ENCODE measurements around the gene PPP1R1A.

Gene PPP1R1A

DNA sequence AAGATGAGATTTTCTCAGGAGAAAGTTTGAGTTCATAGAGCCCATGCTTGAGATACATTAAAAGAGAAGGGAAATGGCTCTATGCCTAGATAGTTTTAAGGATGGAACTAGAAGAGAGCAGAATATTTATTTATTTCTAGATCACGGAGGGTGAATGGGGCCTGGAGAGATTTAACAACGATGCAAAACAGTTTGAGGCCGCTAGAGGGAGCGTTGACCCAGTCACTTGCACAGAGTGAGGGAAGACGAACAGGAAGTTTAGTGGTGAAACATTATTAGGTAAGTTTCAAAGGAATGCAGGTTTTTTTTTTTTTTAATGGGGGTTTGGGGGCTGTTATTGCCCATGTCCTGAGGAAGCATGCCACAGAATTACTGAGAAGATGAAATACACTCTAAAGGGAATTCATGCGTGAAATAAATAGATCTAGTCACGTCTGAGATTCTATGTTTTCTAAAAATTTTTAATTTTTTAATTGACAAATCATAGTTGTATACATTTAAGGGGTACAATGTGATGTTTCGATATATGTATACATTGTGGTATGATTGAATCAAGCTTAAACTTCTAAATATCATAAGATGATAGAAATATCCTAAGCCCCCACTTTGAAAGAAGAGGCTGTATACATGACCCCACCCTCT is 14.8 kb upstream of the PPP1R1A start:
- peak; percentile 69 for DNase-seq

DNA sequence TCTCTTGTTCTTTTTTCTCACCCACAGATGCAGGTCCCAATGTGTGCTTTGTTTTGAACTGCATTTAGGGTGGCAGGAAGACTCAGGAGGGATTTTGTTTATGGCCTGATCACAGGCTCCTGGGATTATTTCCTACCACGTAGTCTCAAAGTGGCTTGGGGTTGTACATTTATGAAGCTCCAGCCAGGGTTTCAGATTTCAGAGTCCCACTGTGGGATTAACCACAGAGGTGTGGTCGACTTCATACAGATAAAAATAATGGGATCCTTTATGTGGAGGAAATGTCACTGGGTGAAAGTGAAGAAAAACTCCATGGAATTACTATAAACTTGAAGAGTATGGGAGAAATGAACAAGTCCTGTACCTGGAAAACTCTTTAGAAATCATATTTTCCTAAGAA is 14.2 kb upstream of the PPP1R1A start:
- no peak for DNase-seq

DNA sequence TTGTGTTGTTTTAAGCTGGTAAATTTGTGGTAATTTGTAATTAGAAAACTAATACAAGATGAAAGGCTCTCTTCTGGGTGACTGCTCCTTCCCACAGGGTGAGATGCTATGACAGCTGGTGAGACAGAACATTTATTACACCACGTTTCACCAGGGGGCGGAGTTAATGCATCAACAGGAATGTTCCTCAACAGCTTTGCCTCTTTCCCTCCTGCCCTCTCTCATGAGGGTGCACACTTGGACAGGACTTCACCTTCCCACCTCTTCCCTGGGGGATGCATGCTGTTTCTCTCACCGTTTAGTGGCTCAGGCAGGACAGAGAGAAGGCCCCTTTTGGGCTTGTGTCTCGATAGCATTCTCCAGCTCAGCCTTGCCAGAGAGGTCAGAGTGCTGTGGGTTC is 13.4 kb upstream of the PPP1R1A start:
- no peak for DNase-seq

DNA sequence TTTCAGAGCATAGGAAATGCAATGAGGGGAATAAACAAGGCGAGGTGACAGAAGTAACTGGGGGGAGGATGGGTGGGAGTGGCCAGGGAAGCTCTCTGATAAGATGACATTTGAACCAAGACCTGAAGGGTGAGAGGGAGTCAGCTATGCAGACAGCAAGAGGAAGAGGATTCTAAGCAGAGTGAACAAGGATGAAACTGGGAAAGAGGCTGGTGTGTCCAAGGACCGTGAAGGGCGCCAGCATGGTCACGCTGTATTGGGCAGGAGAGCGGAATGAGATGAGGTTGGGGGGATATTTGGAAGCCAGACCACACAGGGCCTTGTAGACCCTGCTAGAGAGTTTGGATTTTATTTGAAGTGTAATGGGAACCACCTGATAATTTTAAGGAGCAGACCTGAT is 10.5 kb upstream of the PPP1R1A start:
- no peak for DNase-seq

DNA sequence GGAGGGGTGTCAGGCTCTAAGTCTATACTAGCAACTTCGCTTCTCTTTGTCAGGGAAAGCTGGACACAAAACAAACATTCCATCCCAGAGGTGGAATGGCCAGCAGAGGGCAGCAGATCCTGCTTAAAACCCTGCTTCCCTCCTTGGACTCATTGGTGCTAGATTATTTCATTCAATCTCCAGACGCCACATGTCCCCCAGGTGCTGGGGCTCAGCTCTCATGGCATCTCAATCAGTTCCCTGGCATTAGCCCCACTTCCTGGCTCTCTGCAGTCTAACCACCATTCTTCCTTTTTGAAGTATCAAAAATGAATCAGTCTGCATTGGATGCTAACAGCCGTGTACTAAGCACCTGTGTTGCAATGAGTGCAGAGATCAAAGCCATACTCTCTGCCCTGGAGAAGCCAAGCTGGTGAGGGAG is 8.1 kb upstream of the PPP1R1A start:
- DNase-seq = peak; percentile 48

DNA sequence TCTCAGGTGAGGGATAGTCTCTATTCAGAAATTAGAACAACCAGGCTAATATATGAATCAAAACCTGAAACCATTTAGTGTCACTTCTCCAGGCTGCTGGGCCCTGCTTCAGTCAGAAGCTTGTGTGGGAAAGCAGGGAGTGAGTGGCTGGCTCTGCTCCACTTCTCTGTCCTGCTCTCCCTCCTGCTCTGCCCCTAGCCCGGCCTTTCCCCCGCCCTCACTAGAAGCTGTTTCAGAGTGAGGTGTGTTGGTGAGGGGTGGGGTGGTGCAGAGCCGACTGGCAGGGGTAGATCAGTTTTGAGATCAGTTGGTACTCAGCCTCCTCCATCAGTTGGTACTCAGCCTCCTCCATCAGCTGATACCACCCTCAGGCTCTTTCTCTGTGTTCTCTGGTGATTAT is 7.0 kb upstream of the PPP1R1A start:
- DNase-seq = no peak

DNA sequence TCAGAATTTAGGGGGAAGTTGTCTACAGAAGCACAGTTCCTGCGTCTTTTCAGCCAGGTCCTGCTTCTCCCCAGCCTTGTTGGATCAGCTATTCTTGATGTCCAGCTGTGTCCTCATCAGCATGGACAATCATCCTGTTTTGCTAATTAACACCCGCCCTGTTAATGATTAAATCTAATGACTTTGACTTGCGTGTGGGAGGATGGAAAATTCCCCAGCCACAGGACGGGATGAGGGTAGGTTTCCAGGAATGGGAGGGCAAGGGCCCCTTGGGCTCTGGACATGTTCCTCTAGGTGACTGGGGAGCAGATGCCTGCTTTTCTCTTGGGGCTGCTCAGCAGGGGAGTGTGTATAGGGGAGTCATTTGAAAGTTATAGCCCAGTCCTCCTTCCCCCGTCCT is 5.3 kb upstream of the PPP1R1A start:
- no peak for DNase-seq

DNA sequence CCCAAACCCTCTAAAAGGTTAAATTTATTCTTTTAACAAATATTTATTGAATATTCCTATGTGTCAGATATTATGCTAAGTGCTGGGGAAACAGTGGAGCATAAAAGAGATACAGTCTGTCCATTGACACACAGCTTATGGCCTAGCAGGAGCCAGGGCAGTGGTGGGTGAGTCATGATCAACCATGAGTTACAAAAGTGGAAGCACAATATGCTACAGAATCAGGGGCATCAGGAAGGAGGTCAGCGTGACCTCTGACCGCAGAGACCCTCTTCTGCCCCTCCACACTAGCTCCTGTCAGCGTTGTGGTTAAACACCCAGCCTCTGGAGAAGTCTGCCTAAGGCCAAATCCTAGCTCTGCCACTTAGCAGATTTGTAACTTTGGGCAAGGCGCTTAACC is 4.7 kb upstream of the PPP1R1A start:
- DNase-seq = no peak

DNA sequence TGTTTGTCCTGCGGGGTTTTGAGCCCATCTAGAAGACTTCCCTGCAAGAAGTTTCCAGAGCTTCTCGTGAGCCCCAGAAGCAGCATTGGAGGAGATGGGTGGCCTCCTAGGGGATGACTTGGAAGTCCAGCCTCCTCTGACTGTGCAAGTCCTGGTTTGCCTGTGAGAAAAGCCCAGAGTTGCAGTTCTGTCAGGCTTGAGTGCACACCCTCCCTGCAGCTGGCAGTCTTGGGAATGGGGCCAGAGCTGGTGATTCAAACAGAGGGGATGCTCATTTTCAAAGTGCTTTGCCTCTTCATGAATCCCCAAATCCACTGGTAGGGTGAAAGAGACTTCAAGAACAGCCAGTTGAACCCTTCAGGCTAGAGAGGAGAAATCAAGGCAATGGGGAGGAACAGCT is 3.9 kb upstream of the PPP1R1A start:
- DNase-seq = no peak

DNA sequence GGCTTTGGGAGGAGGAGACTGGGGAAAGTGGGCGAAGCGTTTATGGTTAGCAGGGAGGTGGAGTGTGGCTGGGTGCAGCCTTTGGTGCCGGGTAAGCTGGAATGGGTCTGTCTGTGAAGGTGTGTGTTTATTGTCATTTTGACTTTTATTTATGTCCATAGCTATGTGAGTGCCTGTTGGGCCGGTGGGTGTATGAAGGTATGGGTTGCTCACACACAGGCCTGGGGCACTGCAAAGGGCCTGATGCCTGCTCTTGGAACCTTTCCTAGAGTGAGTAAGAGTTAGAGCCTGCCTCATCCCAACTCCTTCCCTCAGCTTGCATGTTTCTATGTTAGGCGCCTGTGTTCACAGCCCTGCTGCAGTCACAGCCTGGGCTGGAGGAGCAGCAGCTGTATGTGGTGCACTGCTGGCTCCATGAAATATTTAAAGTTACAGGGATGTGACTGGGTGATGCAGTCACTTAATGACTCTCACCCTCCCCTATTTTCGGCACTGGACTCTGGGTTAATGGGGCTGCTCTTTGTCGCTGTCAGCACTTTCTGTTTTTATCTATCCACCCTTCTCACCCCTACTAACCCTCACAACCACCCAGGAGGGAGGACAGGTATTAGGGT is 2.6 kb upstream of the PPP1R1A start:
- no peak for DNase-seq

DNA sequence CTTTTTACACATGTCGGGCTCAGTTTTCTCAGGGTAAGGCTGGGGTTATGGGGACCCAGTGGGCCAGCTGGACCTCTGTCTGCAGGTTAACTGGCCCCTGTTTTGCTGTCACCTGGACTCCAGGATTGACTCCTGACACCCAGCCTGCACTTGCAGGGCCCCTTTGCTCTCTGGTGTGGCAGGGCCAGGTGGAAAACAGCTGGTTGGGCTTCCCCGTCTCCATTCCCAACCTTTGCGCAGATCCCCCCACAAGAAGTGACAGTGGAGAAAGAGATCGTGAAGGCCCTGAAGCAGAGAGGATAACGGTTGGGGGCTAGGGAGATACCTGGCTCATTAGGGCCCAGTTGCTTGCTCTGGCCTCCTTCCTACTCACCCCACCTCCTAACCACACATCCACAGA is 1.5 kb upstream of the PPP1R1A start:
- no peak for DNase-seq

DNA sequence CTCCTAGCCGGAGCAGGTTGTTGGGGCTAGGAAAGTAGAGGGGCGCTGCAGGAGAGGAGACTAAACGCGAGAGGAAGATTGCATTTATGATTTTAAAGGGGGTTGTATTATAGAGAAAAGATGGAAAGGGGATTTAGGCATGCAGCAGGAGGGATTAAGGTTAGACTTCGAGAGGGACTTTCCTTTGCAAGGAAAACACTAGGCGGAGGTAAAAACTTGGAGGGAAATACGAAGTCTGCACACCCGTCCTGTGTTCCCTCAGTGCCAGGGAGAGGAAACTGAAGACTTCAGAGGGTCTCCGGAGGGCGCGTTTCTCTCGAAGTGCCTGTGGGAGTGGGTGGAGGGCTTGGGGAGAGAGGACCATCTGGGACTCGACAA is 420 bp upstream of the PPP1R1A start:
- no peak for DNase-seq

DNA sequence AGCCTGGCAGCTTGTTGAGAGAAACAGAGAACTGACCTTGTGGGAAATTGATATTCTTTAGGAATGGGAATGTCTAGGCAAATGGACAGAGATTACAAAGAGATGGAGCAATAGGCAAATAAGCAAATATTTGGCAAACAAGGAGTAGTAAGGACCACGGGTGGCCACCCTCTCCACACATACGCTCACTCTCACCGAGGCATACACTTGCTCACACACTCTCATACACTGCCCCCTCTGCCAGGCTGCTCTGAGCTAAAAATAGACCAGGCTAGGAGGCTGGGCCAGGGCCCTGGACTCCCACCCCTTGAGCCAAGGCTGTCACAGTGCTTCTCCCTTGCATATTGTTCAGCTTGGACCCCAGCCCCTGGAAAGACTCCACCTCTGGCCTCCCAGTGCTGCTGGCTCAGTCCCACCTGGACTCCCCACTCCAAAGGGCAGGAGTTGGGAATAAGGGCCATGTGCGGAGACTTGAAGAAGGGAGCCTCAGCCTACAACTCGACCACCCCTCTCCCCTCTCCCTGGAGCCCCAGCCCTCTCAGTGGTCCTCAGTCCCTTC is 1.1 kb downstream of the PPP1R1A start:
- no peak for DNase-seq

DNA sequence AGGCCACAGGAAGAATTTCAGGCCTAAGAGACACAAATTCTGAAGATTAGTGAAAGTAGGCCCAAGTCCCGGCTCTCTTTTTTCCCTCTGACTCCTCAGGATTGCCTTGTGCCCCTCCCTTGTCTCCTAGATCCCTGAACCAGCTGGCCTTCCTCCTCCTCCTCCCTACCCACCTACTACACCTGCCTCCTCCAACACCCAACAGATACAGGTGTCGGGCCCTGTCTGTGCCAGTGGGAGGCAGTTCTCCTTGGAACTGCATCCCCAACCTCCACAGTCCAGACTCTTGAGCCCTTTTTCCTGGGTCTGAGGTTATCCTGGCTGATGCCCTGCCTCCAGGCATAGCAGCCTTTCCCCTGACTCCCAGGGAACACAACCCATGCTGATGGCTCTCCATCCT is 1.8 kb downstream of the PPP1R1A start:
- no peak for DNase-seq

DNA sequence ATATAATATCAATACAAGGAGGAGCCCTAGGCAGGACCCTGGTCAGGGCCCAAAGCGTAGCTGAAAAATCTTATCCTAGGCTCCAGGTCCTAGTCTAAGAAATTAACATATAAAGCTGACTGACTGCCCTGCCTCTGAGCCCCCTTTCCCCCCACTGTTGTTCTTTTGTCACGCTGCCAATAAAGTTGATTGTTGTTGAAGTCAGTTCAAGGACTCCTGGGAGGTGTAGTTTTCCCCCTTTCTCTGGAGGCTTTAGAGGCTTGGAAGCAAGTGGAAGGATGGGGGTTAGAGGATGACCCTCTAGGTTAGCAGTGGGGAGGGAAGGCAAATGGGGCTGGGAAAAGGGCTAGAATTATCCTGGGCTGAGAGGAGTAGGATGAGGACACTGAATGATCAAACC is 3.2 kb downstream of the PPP1R1A start:
- no peak for DNase-seq

DNA sequence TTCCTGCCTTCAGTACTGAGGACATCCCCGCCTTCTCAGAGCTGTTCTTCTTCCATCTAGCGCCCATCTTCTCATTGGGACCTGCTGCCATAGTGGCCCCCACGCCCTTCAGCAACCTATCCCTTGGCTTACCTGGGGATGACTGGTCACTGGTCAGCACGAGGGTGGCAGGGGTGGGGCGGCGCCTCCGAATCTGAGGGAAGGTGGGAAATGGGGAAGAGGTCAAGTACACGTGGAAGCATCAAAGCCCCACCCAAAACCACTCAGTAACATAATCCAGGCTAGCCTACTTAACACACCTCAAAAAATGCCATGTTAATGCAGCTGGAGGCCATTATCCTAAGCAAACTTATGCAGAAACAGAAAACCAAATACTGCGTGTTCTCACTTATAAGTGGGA is 4.3 kb downstream of the PPP1R1A start:
- DNase-seq = no peak

DNA sequence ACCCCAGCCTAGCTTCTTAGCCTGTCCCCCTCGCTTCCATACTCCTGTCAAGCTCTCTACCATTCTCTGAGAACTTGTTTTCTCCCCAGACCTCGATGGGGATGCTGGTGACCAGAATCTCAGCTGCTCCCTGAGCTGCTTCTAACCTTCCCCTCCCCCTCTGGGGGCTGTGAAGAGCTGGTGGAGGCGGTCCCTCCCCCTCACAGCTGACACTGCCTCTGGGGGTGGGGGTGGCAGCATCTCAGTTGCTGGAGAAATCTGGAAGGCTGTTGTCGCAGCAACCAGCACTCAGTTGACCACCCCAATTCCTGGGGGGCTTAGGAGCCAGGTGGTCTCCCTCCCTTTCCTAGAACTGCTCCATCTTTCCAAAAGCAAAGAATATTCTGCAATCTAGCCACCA is 4.7 kb downstream of the PPP1R1A start:
- DNase-seq = no peak

DNA sequence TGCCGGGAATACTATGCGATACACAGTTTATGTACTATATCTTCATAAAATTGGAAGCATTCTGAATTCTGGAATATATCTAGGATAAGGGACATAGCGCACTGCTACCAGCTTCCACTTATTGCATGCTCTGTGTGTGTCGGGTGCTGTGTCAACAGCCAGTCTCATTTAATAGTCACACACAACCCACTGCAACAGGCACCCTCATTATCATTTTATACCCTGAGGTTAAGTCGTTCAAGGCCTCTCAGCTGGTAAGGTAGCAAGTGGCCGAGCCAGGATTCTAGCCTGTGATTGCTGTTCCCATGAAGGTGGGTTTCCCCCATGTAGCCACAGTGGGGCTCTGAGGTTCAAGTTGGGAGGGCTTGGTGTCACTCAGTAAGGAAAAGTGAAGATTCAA is 7.0 kb downstream of the PPP1R1A start:
- DNase-seq = no peak

DNA sequence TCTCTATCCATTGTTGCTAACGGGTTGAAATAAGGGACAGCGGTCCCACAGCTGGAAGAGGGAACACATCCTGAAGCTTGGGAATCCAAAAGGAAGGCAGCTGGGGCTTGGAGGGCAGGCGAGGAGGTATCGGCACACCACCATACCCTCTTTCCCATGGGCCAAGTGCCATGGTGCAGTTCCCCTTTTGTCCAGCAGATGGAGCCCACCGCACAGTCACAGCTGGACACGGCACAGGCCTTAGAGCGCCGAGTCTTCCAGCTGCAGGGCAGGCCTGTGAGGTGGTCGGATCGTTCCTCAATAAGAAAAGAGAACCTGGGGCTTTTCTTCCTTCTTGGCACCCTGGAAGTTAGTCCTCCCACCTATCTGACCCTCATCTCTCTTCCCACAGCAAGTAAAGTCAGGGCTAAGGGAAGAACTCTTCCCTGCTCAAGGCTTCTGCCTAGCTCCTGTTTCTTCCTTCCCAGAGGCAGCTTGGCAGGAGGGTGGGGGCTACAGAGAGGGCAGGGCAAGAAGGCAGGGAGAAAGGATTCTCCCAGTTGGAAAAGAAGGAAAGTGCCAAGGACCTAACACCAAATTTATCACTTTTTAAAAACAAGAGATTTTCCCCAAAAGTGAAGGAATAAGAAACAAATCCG is 8.6 kb downstream of the PPP1R1A start:
- DNase-seq = peak; percentile 78

DNA sequence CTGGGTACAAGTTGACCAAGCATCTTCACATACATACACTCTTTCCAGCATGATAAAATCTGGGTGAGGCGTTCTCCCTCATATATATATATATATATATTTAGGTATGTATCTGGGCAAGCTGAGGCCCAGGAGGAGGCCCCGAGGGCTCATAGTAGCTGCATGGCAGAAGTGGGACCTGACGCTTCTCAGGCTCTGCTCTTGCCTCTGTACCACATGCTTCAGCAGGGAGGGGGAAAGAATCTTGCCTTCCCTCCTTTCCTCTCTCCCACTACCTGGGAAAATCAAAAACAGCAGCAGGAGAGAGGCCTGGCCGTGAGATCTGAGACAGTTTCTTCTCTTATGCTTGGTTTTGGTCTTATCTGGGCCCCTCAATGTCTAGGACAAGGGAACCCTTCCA is 9.2 kb downstream of the PPP1R1A start:
- DNase-seq = no peak

DNA sequence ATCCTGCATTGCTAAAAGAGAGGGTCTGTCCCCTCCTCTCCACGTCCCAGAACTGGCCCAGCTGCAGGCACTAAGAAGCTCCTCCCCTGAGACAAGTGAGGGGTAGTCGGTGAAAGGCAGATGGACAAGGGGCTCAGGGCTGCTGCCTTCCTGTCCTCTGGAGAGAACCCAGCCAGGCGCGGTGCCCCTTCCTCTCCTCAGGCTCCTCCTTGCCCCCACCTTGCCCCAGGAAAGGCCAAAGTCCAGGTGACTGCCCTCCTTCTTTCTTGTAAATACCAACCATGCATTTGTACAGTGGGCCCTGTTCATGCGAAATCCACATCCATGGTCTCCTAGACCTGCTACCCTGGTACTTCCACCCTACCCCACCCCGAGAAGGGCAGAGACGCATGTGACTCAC is 9.7 kb downstream of the PPP1R1A start:
- DNase-seq = no peak

DNA sequence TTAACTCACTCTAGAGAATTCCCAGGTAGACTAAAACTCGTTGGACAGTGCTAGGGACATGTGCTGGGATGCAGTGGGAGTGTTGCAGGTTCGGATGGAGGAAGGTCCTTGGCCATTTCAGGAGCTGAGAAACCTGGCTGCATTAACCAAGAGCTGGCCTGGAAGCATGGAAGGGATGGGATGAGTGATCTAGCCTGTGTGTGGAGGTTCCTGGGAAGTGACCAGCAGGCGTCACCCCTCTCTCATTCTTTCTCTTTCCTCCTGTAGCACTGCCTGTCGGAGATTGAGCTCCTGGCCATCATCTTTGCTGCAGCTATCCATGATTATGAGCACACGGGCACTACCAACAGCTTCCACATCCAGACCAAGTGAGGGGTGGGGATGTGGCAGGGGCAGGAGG is 15.6 kb downstream of the PPP1R1A start:
- no peak for DNase-seq

DNA sequence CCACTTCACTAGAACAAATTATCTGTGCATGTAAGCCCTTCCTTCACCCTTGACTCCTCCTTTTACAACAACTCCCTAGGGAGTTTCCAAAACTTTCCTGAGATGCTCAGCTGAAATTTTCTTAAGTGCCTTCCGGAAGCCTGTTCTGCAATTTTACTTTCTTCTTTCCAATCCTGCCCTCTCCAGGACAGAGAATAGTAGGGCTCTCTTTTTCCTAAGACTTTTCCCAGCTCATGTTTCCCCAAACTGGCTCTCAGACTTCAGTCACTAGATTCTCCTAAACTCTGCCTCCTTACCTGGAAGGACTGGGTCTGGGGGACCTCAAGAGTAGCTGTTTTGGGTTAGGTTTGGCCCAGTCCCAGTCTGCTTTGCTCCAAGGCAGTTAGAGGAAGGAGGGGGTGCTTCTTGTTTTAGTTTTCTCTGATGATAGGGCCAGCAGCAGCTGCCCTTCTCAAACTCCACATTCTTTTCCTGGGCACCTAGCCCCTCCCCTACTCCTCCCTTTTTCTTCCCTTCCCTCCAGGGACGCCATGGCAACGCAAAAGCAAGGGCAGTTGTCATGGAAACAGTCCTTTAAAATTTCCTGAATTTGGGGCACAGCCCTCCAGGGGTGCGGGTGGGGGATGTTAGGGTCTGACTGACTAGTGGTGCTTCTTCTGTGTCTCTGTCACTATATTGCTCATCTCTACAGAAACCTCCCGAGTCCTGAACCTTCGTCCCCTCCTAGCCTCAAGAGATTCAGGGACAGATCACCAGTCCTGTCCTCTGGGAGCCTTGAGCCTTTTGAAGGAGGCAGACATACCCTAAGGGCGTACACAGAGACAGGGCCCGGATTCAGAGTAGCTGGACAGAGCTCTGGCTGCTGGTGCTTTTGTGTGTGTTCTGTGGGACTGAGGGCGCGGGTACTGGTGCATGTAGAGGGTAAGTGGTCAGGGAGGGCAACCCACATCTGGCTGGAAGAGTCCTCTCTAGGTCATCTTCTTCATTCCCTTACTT is 17.0 kb downstream of the PPP1R1A start:
- no peak for DNase-seq

Measured in CD4-positive, alpha-beta T cell treated with Interleukin-12 subunit alpha and Interleukin-12 subunit beta, for 1 hour (primary cell).